ENCODE results near the gene WWC1.

WWC1 gene

GRCh38 chr5:168390491-168390890 lies 99.0 kb downstream of the WWC1 start:
- DNase-seq: no peak
- H3K4me3 ChIP-seq (ENCODE audit: low read depth, low read length): no peak overlapping the region
- no peak for TF ChIP-seq CTCF (IDR thresholded peaks at IDR 0.05; ENCODE audit: low read depth, low read length, missing control alignments)
- H3K27ac ChIP-seq: no peak overlapping the region
- no peaks in the 10 kb centered on the region for H3K36me3 ChIP-seq (replicated peaks)
- no peaks in the 10 kb centered on the region for H3K27me3 ChIP-seq (replicated peaks)
- in situ Hi-C loops (cut with HindIII; ENCODE audit: low pct_ligation_motif_present, low sequenced_read_pairs): no loop called here

GRCh38 chr5:168393773-168394172 lies 102.3 kb downstream of the WWC1 start:
- in situ Hi-C loops (cut with HindIII; ENCODE audit: low pct_ligation_motif_present, low sequenced_read_pairs): no loop called here
- Histone ChIP-seq H3K27me3 (replicated peaks) (no peaks in the 10 kb centered on the region), H3K27ac (no peak overlapping the region), H3K4me3 (ENCODE audit: low read depth, low read length) (no peak overlapping the region), H3K36me3 (replicated peaks) (no peaks in the 10 kb centered on the region)
- no peak for DNase-seq
- no peak for TF ChIP-seq CTCF (IDR thresholded peaks at IDR 0.05; ENCODE audit: low read depth, low read length, missing control alignments)

GRCh38 chr5:168400429-168401220 lies 109.2 kb downstream of the WWC1 start:
- no peak for TF ChIP-seq CTCF (IDR thresholded peaks at IDR 0.05; ENCODE audit: low read depth, low read length, missing control alignments)
- in situ Hi-C loops (cut with HindIII; ENCODE audit: low pct_ligation_motif_present, low sequenced_read_pairs): no loop called here

GRCh38 chr5:168401226-168401625 lies 109.8 kb downstream of the WWC1 start:
- in situ Hi-C loops (cut with HindIII; ENCODE audit: low pct_ligation_motif_present, low sequenced_read_pairs): no loop called here
- Histone ChIP-seq H3K27me3 (replicated peaks) (no peaks in the 10 kb centered on the region), H3K4me3 (ENCODE audit: low read depth, low read length) (no peak overlapping the region), H3K36me3 (replicated peaks) (no peaks in the 10 kb centered on the region), H3K27ac (no peak overlapping the region)
- no peak for DNase-seq
- TF ChIP-seq CTCF (IDR thresholded peaks at IDR 0.05; ENCODE audit: low read depth, low read length, missing control alignments): no peak

More at GRCh38 chr5:168400429-168401220, 109.2 kb downstream of the WWC1 start:
- Histone ChIP-seq H3K36me3 (replicated peaks) (no peaks in the 10 kb centered on the region), H3K27me3 (replicated peaks) (no peaks in the 10 kb centered on the region), H3K27ac (no peak overlapping the region), H3K4me3 (ENCODE audit: low read depth, low read length) (no peak overlapping the region)
- no peak for DNase-seq

GRCh38 chr5:168401880-168402279 lies 110.4 kb downstream of the WWC1 start:
- in situ Hi-C loops (cut with HindIII; ENCODE audit: low pct_ligation_motif_present, low sequenced_read_pairs): no loop called here
- no peak for TF ChIP-seq CTCF (IDR thresholded peaks at IDR 0.05; ENCODE audit: low read depth, low read length, missing control alignments)
- H3K27me3 ChIP-seq (replicated peaks): no peaks in the 10 kb centered on the region
- no peak for DNase-seq
- H3K27ac ChIP-seq: no peak overlapping the region
- no peaks in the 10 kb centered on the region for H3K36me3 ChIP-seq (replicated peaks)
- H3K4me3 ChIP-seq (ENCODE audit: low read depth, low read length): no peak overlapping the region

GRCh38 chr5:168404365-168404764 lies 112.9 kb downstream of the WWC1 start:
- TF ChIP-seq CTCF (IDR thresholded peaks at IDR 0.05; ENCODE audit: low read depth, low read length, missing control alignments): peak; percentile 33
- no peaks in the 10 kb centered on the region for H3K27me3 ChIP-seq (replicated peaks)
- DNase-seq: peak; percentile 89
- in situ Hi-C loops (cut with HindIII; ENCODE audit: low pct_ligation_motif_present, low sequenced_read_pairs): no loop called here
- H3K27ac ChIP-seq: peak overlapping the region; percentile 13
- H3K36me3 ChIP-seq (replicated peaks): no peaks in the 10 kb centered on the region
- no peak overlapping the region for H3K4me3 ChIP-seq (ENCODE audit: low read depth, low read length)

All from brain microvascular endothelial cell (primary cell).